SK-N-SH (cell line): ENCODE data around the gene CDCA8. TPM values are rescaled to one million over a fixed set of nuclear protein-coding genes. Genes with fewer than 3 reads are reported as not detected.

Experiments used
- CTCF ChIA-PET: fragments of 300-600, 350-600 bp; formaldehyde crosslinking; extraction: SDS; loops from one replicate; lab custom pipeline; 2021; lab: Yijun Ruan, JAX
- POLR2A ChIA-PET: fragments of 350-600 bp; sonication (Branson Sonifier 250); formaldehyde crosslinking; extraction: SDS; loops from one replicate; lab custom pipeline; 2020; ENCODE audit warnings: antibody characterized with exemption, inconsistent platforms; lab: Yijun Ruan, JAX
- DNase-seq: peaks from one replicate; pipeline ENCODE4 v3.0.0; 2012
- H2AFZ ChIP-seq: fragments of 200-600 bp; sonication (generic); 2 replicates; pipeline ENCODE4 v1.8.1; 2016; ENCODE audit warnings: antibody characterized with exemption, mild to moderate bottlenecking, low read depth
- H3F3A ChIP-seq: fragments of 200-600 bp; sonication (generic); replicated peaks from 2 replicates; pipeline ENCODE3; 2016; ENCODE audit warnings: antibody characterized with exemption, mild to moderate bottlenecking; ENCODE audit not compliant: insufficient read depth
- H3K27ac ChIP-seq, 2 experiments: fragments of 200-500 bp in 1 of 2; fragments of 200-600 bp in 1 of 2; sonication (Bioruptor generic) in 1 of 2; sonication (generic), shearing (Covaris generic) in 1 of 2; 2 replicates each; pipeline versions ENCODE4 v1.5.1 to v1.6.1; 2014 to 2016; ENCODE audit warnings: low read depth in 2 of 2, inconsistent platforms in 1 of 2, low read length in 1 of 2, mild to moderate bottlenecking in 1 of 2, mixed read lengths in 1 of 2
- H3K27me3 ChIP-seq: fragments of 200-600 bp; sonication (generic), shearing (Covaris generic); 2 replicates; pipeline ENCODE4 v1.6.1; 2016; ENCODE audit warnings: mixed run types; ENCODE audit not compliant: insufficient read depth
- H3K36me3 ChIP-seq, 2 experiments: fragments of 200-500 bp in 1 of 2; fragments of 200-600 bp in 1 of 2; sonication (Bioruptor generic) in 1 of 2; sonication (generic) in 1 of 2; replicated peaks in 1 of 2; 2 replicates each; pipeline versions ENCODE3 to v1.5.1; 2014 to 2016; ENCODE audit warnings: low read length in 1 of 2, mild to moderate bottlenecking in 1 of 2; ENCODE audit not compliant: insufficient read depth in 2 of 2, control insufficient read depth in 1 of 2
- H3K4me1 ChIP-seq, 2 experiments: fragments of 200-500 bp in 1 of 2; fragments of 200-600 bp in 1 of 2; sonication (Bioruptor generic) in 1 of 2; sonication (generic), shearing (Covaris generic) in 1 of 2; 2 replicates each; pipeline versions ENCODE4 v1.5.1 to v1.6.1; 2014 to 2016; ENCODE audit warnings: low read depth in 1 of 2, low read length in 1 of 2, mixed run types in 1 of 2; ENCODE audit not compliant: insufficient read depth in 2 of 2, control insufficient read depth in 1 of 2
- H3K4me2 ChIP-seq: fragments of 200-600 bp; sonication (generic), shearing (Covaris generic); 2 replicates; pipeline ENCODE4 v1.6.1; 2017; ENCODE audit warnings: mixed run types
- H3K4me3 ChIP-seq, 2 experiments: fragments of 200-500 bp in 1 of 2; fragments of 200-600 bp in 1 of 2; sonication (Bioruptor generic) in 1 of 2; sonication (generic), shearing (Covaris generic) in 1 of 2; 2 replicates each; pipeline versions ENCODE4 v1.5.1 to v1.8.1; 2014 to 2016; ENCODE audit warnings: low read depth in 2 of 2, inconsistent platforms in 1 of 2, low read length in 1 of 2, mild to moderate bottlenecking in 1 of 2, mixed read lengths in 1 of 2, moderate library complexity in 1 of 2
- H3K79me2 ChIP-seq: fragments of 200-600 bp; sonication (generic); 2 replicates; pipeline ENCODE4 v1.8.1; 2017; ENCODE audit warnings: mild to moderate bottlenecking; ENCODE audit not compliant: insufficient read depth
- H3K9ac ChIP-seq: fragments of 200-600 bp; sonication (generic); 2 replicates; pipeline ENCODE4 v1.6.1; 2017; ENCODE audit warnings: mixed run types
- H3K9me2 ChIP-seq: fragments of 200-600 bp; sonication (generic); 2 replicates; pipeline ENCODE4 v1.6.1; 2017; ENCODE audit warnings: mixed run types
- H3K9me3 ChIP-seq: fragments of 200-600 bp; sonication (generic); 2 replicates; pipeline ENCODE4 v1.6.1; 2017; ENCODE audit warnings: mixed run types, mild to moderate bottlenecking, moderate library complexity
- H4K20me1 ChIP-seq: fragments of 200-600 bp; sonication (generic); 2 replicates; pipeline ENCODE4 v1.6.1; 2017; ENCODE audit warnings: mild to moderate bottlenecking, mixed run types; ENCODE audit not compliant: insufficient read depth
- CHD2 ChIP-seq: fragments of 150-350 bp; IDR thresholded peaks from 2 replicates; pipeline ENCODE4 v1.6.1; 2018; ENCODE audit warnings: low read length; ENCODE audit not compliant: partially characterized antibody
- EP300 ChIP-seq, 2 experiments: IDR thresholded peaks; 2 replicates each; pipeline versions ENCODE4 v1.4.0 to v1.6.1; 2012; ENCODE audit warnings: borderline replicate concordance in 1 of 2, low read depth in 1 of 2, low read length in 1 of 2
- FOSL2 ChIP-seq: IDR thresholded peaks from 2 replicates; pipeline ENCODE4 v1.4.0; 2012; ENCODE audit warnings: low read depth, mild to moderate bottlenecking, moderate library complexity, borderline replicate concordance
- FOXJ3 ChIP-seq: sonication (generic); formaldehyde crosslinking; IDR thresholded peaks from 2 replicates; pipeline ENCODE4 v1.5.1; 2020; ENCODE audit warnings: mild to moderate bottlenecking, missing genetic modification reagents
- GATA2 ChIP-seq: sonication (generic); formaldehyde crosslinking; IDR thresholded peaks from 2 replicates; pipeline ENCODE4 v1.5.0; 2020; ENCODE audit warnings: mild to moderate bottlenecking, missing genetic modification reagents
- IRF3 ChIP-seq: fragments of 150-350 bp; IDR thresholded peaks from 2 replicates; pipeline ENCODE4 v1.6.1; 2016; ENCODE audit warnings: mild to moderate bottlenecking, low read depth, low read length
- NFIC ChIP-seq: IDR thresholded peaks from 2 replicates; pipeline ENCODE4 v1.4.0; 2012; ENCODE audit warnings: borderline replicate concordance
- PBX3 ChIP-seq: IDR thresholded peaks from 2 replicates; pipeline ENCODE4; 2012
- RCOR1 ChIP-seq: fragments of 150-350 bp; IDR thresholded peaks from 2 replicates; pipeline ENCODE4 v1.6.1; 2017; ENCODE audit warnings: antibody characterized with exemption, low read length
- RFX5 ChIP-seq: IDR thresholded peaks from 2 replicates; pipeline ENCODE4 v1.6.1; 2012; ENCODE audit warnings: mild to moderate bottlenecking, improper control_type of control experiment, low read length
- TEAD4 ChIP-seq: IDR thresholded peaks from 2 replicates; pipeline ENCODE4 v1.4.0; 2012; ENCODE audit warnings: mild to moderate bottlenecking, borderline replicate concordance; ENCODE audit not compliant: insufficient read depth
- YY1 ChIP-seq: IDR thresholded peaks from 2 replicates; pipeline ENCODE4 v1.4.0; 2012; ENCODE audit warnings: low read depth, mild to moderate bottlenecking
- ZBTB33 ChIP-seq: IDR thresholded peaks from 2 replicates; pipeline ENCODE4 v1.4.0; 2012; ENCODE audit warnings: low read depth, borderline replicate concordance
- WGBS: methylation state at CpG from one replicate; pipeline ENCODE4 v1.1.6; 2017; ENCODE audit warnings: low lambda C conversion rate; 5-methylcytosine and 5-hydroxymethylcytosine counted together
- polyA plus RNA-seq, 3 experiments: library from polyadenylated mRNA; depleted of rRNA; stranded (reverse); fragments of >200 nt; gene quantifications; 2 replicates each; pipeline ENCODE4 v1.2.3, GENCODE V29; 2012

Gene CDCA8
- polyA plus RNA-seq, 1 of the 3 experiments (the other 2 are of a cell fraction), result 22.9 TPM

GRCh38 chr1:37677808-37678207 is 14.5 kb upstream of the CDCA8 start (continued):
- TF ChIP-seq RFX5 (no peak), TEAD4 (no peak)

GRCh38 chr1:37680933-37681332 is 11.4 kb upstream of the CDCA8 start:
- H3K79me2 ChIP-seq, result no peaks in the 10 kb centered on the region
- CTCF ChIA-PET, result interaction anchor here (1.0 to 13.8 kb wide), 11 partner anchors 8 to 227 kb away, joined by 3 to 358 read pairs (median 4); partner anchors contain the start of gene MEAF6
- H3K4me3 ChIP-seq, result no peak overlapping the region
- H3K4me2 ChIP-seq, result no peak overlapping the region
- WGBS, result 90% methylated on average over 3 of the region's 3 CpGs
- no peaks in the 10 kb centered on the region for H3F3A ChIP-seq
- no peak overlapping the region for H3K27ac ChIP-seq
- no peak for DNase-seq
- H3K9ac ChIP-seq, result no peak overlapping the region
- 0 out of 4 replicates have a peak, but pooled peaks cover 0 to 2% of the 10 kb centered on the region in 2 experiments for H3K4me1 ChIP-seq
- H3K9me2 ChIP-seq, result no peaks in the 10 kb centered on the region
- H3K9me3 ChIP-seq, result no peaks in the 10 kb centered on the region
- no peak for TF ChIP-seq PBX3
- no peak for TF ChIP-seq TEAD4
- TF ChIP-seq ZBTB33, result no peak
- TF ChIP-seq IRF3, result no peak
- TF ChIP-seq FOSL2, result no peak
- no peak for TF ChIP-seq NFIC
- TF ChIP-seq EP300 (IDR thresholded peaks at IDR 0.05; ENCODE audit: borderline replicate concordance in 1 of 2, low read depth in 1 of 2, low read length in 1 of 2), result no peak
- TF ChIP-seq GATA2, result no peak
- TF ChIP-seq YY1, result no peak
- TF ChIP-seq RCOR1, result no peak
- no peak for TF ChIP-seq FOXJ3 (CRISPR knock-in tag)
- no peak for TF ChIP-seq CHD2
- no peaks in the 10 kb centered on the region for H3K27me3 ChIP-seq
- no peaks in the 10 kb centered on the region for H4K20me1 ChIP-seq
- H3K36me3 ChIP-seq, result peaks cover 27 to 34% of the 10 kb centered on the region in 2 experiments
- no peak overlapping the region for H2AFZ ChIP-seq
- POLR2A ChIA-PET, result no interaction called here
